ENCODE results near the gene EPN1.

EPN1 gene

GRCh38 chr19:55678121-55678671 lies 3.2 kb downstream of the EPN1 start:
- H3K4me1 ChIP-seq (ENCODE audit: control insufficient read depth in 2 of 2, insufficient read depth in 2 of 2, low read length in 2 of 2): peaks cover 30 to 45% of the 10 kb centered on the region in 2 donors
- H3K27me3 ChIP-seq (ENCODE audit: control insufficient read depth in 2 of 2, insufficient read depth in 2 of 2, low read length in 2 of 2): no peaks in the 10 kb centered on the region
- peaks cover 33 to 49% of the 10 kb centered on the region in 2 donors for H3K36me3 ChIP-seq (ENCODE audit: control insufficient read depth in 2 of 2, insufficient read depth in 2 of 2, low read length in 2 of 2)
- peak overlapping the region; percentile 56 to 92 for H3K27ac ChIP-seq (ENCODE audit: low read depth in 2 of 2, low read length in 2 of 2)
- H3K9me3 ChIP-seq (ENCODE audit: control insufficient read depth in 2 of 2, low read length in 2 of 2): no peaks in the 10 kb centered on the region
- H3K4me3 ChIP-seq (ENCODE audit: low read length in 2 of 2): peak overlapping the region in 1 of 2 donors; percentile 99
- H3K9ac ChIP-seq (ENCODE audit: low read depth in 1 of 2, low read length in 2 of 2): peak overlapping the region; percentile 45 to 53

- Histone ChIP-seq H3K4me1 (ENCODE audit: control insufficient read depth in 2 of 2, insufficient read depth in 2 of 2, low read length in 2 of 2) (peaks cover 43 to 59% of the 10 kb centered on the region in 2 donors), H3K27ac (ENCODE audit: low read depth in 2 of 2, low read length in 2 of 2) (peak overlapping the region in 1 of 2 donors; percentile 4), H3K9ac (ENCODE audit: low read depth in 1 of 2, low read length in 2 of 2) (no peak overlapping the region), H3K36me3 (ENCODE audit: control insufficient read depth in 2 of 2, insufficient read depth in 2 of 2, low read length in 2 of 2) (peaks cover 31 to 49% of the 10 kb centered on the region in 2 donors), H3K9me3 (ENCODE audit: control insufficient read depth in 2 of 2, low read length in 2 of 2) (no peaks in the 10 kb centered on the region), H3K4me3 (ENCODE audit: low read length in 2 of 2) (no peak overlapping the region), H3K27me3 (ENCODE audit: control insufficient read depth in 2 of 2, insufficient read depth in 2 of 2, low read length in 2 of 2) (no peaks in the 10 kb centered on the region)
Observed at GRCh38 chr19:55679343-55680257, 4.6 kb downstream of the EPN1 start.

GRCh38 chr19:55680339-55681130 lies 5.5 kb downstream of the EPN1 start:
- Histone ChIP-seq H3K9me3 (ENCODE audit: control insufficient read depth in 2 of 2, low read length in 2 of 2) (no peaks in the 10 kb centered on the region), H3K27ac (ENCODE audit: low read depth in 2 of 2, low read length in 2 of 2) (no peak overlapping the region), H3K4me3 (ENCODE audit: low read length in 2 of 2) (no peak overlapping the region), H3K9ac (ENCODE audit: low read depth in 1 of 2, low read length in 2 of 2) (no peak overlapping the region), H3K36me3 (ENCODE audit: control insufficient read depth in 2 of 2, insufficient read depth in 2 of 2, low read length in 2 of 2) (peaks cover 40 to 57% of the 10 kb centered on the region in 2 donors), H3K27me3 (ENCODE audit: control insufficient read depth in 2 of 2, insufficient read depth in 2 of 2, low read length in 2 of 2) (no peaks in the 10 kb centered on the region), H3K4me1 (ENCODE audit: control insufficient read depth in 2 of 2, insufficient read depth in 2 of 2, low read length in 2 of 2) (peaks cover 53 to 68% of the 10 kb centered on the region in 2 donors)

- H3K36me3 ChIP-seq (ENCODE audit: control insufficient read depth in 2 of 2, insufficient read depth in 2 of 2, low read length in 2 of 2): peaks cover 48 to 65% of the 10 kb centered on the region in 2 donors
- no peak overlapping the region for H3K27ac ChIP-seq (ENCODE audit: low read depth in 2 of 2, low read length in 2 of 2)
- H3K9ac ChIP-seq (ENCODE audit: low read depth in 1 of 2, low read length in 2 of 2): no peak overlapping the region
- no peaks in the 10 kb centered on the region for H3K9me3 ChIP-seq (ENCODE audit: control insufficient read depth in 2 of 2, low read length in 2 of 2)
- peaks cover 56 to 70% of the 10 kb centered on the region in 2 donors for H3K4me1 ChIP-seq (ENCODE audit: control insufficient read depth in 2 of 2, insufficient read depth in 2 of 2, low read length in 2 of 2)
- no peak overlapping the region for H3K4me3 ChIP-seq (ENCODE audit: low read length in 2 of 2)
- no peaks in the 10 kb centered on the region for H3K27me3 ChIP-seq (ENCODE audit: control insufficient read depth in 2 of 2, insufficient read depth in 2 of 2, low read length in 2 of 2)
Observed at GRCh38 chr19:55681131-55682092, 6.4 kb downstream of the EPN1 start.

GRCh38 chr19:55683449-55684261 lies 8.6 kb downstream of the EPN1 start:
- H3K9ac ChIP-seq (ENCODE audit: low read depth in 1 of 2, low read length in 2 of 2): peak overlapping the region; percentile 68 to 70
- H3K4me3 ChIP-seq (ENCODE audit: low read length in 2 of 2): peak overlapping the region; percentile 32 to 60
- H3K36me3 ChIP-seq (ENCODE audit: control insufficient read depth in 2 of 2, insufficient read depth in 2 of 2, low read length in 2 of 2): peaks cover 43 to 63% of the 10 kb centered on the region in 2 donors
- H3K4me1 ChIP-seq (ENCODE audit: control insufficient read depth in 2 of 2, insufficient read depth in 2 of 2, low read length in 2 of 2): peaks cover 53 to 69% of the 10 kb centered on the region in 2 donors
- no peaks in the 10 kb centered on the region for H3K27me3 ChIP-seq (ENCODE audit: control insufficient read depth in 2 of 2, insufficient read depth in 2 of 2, low read length in 2 of 2)
- peak overlapping the region; percentile 94 to 96 for H3K27ac ChIP-seq (ENCODE audit: low read depth in 2 of 2, low read length in 2 of 2)
- no peaks in the 10 kb centered on the region for H3K9me3 ChIP-seq (ENCODE audit: control insufficient read depth in 2 of 2, low read length in 2 of 2)

GRCh38 chr19:55684946-55685681 lies 10.1 kb downstream of the EPN1 start:
- Histone ChIP-seq H3K9me3 (ENCODE audit: control insufficient read depth in 2 of 2, low read length in 2 of 2) (no peaks in the 10 kb centered on the region), H3K27me3 (ENCODE audit: control insufficient read depth in 2 of 2, insufficient read depth in 2 of 2, low read length in 2 of 2) (no peaks in the 10 kb centered on the region), H3K9ac (ENCODE audit: low read depth in 1 of 2, low read length in 2 of 2) (peak overlapping the region in 1 of 2 donors; percentile 68), H3K36me3 (ENCODE audit: control insufficient read depth in 2 of 2, insufficient read depth in 2 of 2, low read length in 2 of 2) (peaks cover 41 to 63% of the 10 kb centered on the region in 2 donors), H3K4me1 (ENCODE audit: control insufficient read depth in 2 of 2, insufficient read depth in 2 of 2, low read length in 2 of 2) (peaks cover 61 to 71% of the 10 kb centered on the region in 2 donors), H3K27ac (ENCODE audit: low read depth in 2 of 2, low read length in 2 of 2) (peak overlapping the region; percentile 94 to 96), H3K4me3 (ENCODE audit: low read length in 2 of 2) (peak overlapping the region; percentile 3 to 60)

- Histone ChIP-seq H3K27ac (ENCODE audit: low read depth in 2 of 2, low read length in 2 of 2) (peak overlapping the region in 1 of 2 donors; percentile 94), H3K4me1 (ENCODE audit: control insufficient read depth in 2 of 2, insufficient read depth in 2 of 2, low read length in 2 of 2) (peaks cover 61 to 70% of the 10 kb centered on the region in 2 donors), H3K9ac (ENCODE audit: low read depth in 1 of 2, low read length in 2 of 2) (peak overlapping the region in 1 of 2 donors; percentile 6), H3K36me3 (ENCODE audit: control insufficient read depth in 2 of 2, insufficient read depth in 2 of 2, low read length in 2 of 2) (peaks cover 44 to 63% of the 10 kb centered on the region in 2 donors), H3K4me3 (ENCODE audit: low read length in 2 of 2) (no peak overlapping the region), H3K9me3 (ENCODE audit: control insufficient read depth in 2 of 2, low read length in 2 of 2) (no peaks in the 10 kb centered on the region), H3K27me3 (ENCODE audit: control insufficient read depth in 2 of 2, insufficient read depth in 2 of 2, low read length in 2 of 2) (no peaks in the 10 kb centered on the region)
Observed at GRCh38 chr19:55685776-55686175, 10.8 kb downstream of the EPN1 start.

- peak overlapping the region; percentile 94 to 97 for H3K27ac ChIP-seq (ENCODE audit: low read depth in 2 of 2, low read length in 2 of 2)
- H3K27me3 ChIP-seq (ENCODE audit: control insufficient read depth in 2 of 2, insufficient read depth in 2 of 2, low read length in 2 of 2): no peaks in the 10 kb centered on the region
- H3K4me3 ChIP-seq (ENCODE audit: low read length in 2 of 2): no peak overlapping the region
- H3K36me3 ChIP-seq (ENCODE audit: control insufficient read depth in 2 of 2, insufficient read depth in 2 of 2, low read length in 2 of 2): peaks cover 43 to 61% of the 10 kb centered on the region in 2 donors
- H3K9ac ChIP-seq (ENCODE audit: low read depth in 1 of 2, low read length in 2 of 2): peak overlapping the region in 1 of 2 donors; percentile 1
- no peaks in the 10 kb centered on the region for H3K9me3 ChIP-seq (ENCODE audit: control insufficient read depth in 2 of 2, low read length in 2 of 2)
- H3K4me1 ChIP-seq (ENCODE audit: control insufficient read depth in 2 of 2, insufficient read depth in 2 of 2, low read length in 2 of 2): peaks cover 61 to 70% of the 10 kb centered on the region in 2 donors
Observed at GRCh38 chr19:55686311-55687050, 11.5 kb downstream of the EPN1 start.
